HEK293 (cell line): ENCODE measurements around the gene CHRNE.

Experiments
- CTCF ChIP-seq: fragments of 450-650 bp; formaldehyde crosslinking; IDR thresholded peaks from 2 replicates; pipeline ENCODE4 v1.5.1; 2016; ENCODE audit warnings: missing biosample characterization, missing genetic modification characterization
- SP2 ChIP-seq: fragments of 450-650 bp; formaldehyde crosslinking; IDR thresholded peaks from 2 replicates; pipeline ENCODE4 v1.5.1; 2016; ENCODE audit warnings: missing biosample characterization, missing genetic modification characterization
- YY1 ChIP-seq: fragments of 450-650 bp; formaldehyde crosslinking; IDR thresholded peaks from 2 replicates; pipeline ENCODE4 v1.5.1; 2018; ENCODE audit warnings: missing biosample characterization, missing genetic modification characterization
- ZNF221 ChIP-seq: fragments of 450-650 bp; formaldehyde crosslinking; IDR thresholded peaks from 2 replicates; pipeline ENCODE4 v1.5.1; 2017; ENCODE audit warnings: missing biosample characterization, missing genetic modification characterization, borderline replicate concordance
- ZNF274 ChIP-seq, 2 experiments: fragments of 200-500 bp in 1 of 2; fragments of 450-650 bp in 1 of 2; sonication (Bioruptor generic) in 1 of 2; formaldehyde crosslinking in 1 of 2; IDR thresholded peaks; 2 replicates each; pipeline versions ENCODE4 v1.5.1 to v1.6.1; 2014 to 2016; ENCODE audit warnings: borderline replicate concordance in 1 of 2, inconsistent platforms in 1 of 2, low read length in 1 of 2, missing biosample characterization in 1 of 2, missing genetic modification characterization in 1 of 2
- ZNF292 ChIP-seq: fragments of 450-650 bp; formaldehyde crosslinking; IDR thresholded peaks from 2 replicates; pipeline ENCODE4 v1.5.1; 2016; ENCODE audit warnings: low read depth, missing biosample characterization, missing genetic modification characterization, borderline replicate concordance
- ZNF362 ChIP-seq: fragments of 450-650 bp; formaldehyde crosslinking; IDR thresholded peaks from 2 replicates; pipeline ENCODE4 v1.5.1; 2016; ENCODE audit warnings: missing biosample characterization, missing genetic modification characterization

- no peak for TF ChIP-seq ZNF362 (tag by site-specific recombination)
- TF ChIP-seq CTCF: no peak
- no peak for TF ChIP-seq ZNF274 (IDR thresholded peaks at IDR 0.05; ENCODE audit: low read length)
- TF ChIP-seq ZNF274 (tag by site-specific recombination; IDR thresholded peaks at IDR 0.05; ENCODE audit: borderline replicate concordance): no peak
- no peak for TF ChIP-seq YY1 (tag by site-specific recombination)
- no peak for TF ChIP-seq SP2 (tag by site-specific recombination)
- TF ChIP-seq ZNF221: no peak
- TF ChIP-seq ZNF292: no peak
These were observed 5.7 kb downstream of the CHRNE start for GRCh38 chr17:4897198-4897687.
